ENCODE measurements around the gene UST. TPM values are rescaled to one million over a fixed set of nuclear protein-coding genes. Genes with fewer than 3 reads are reported as not detected.
"Not testable (repeated sequence)": the region's sequence is repeated elsewhere in the genome, so short reads cannot be mapped to it uniquely, and the experiment has no call there.

UST gene
- total RNA-seq, 2 donors from 2014 or later = 1.6 to 3.0 TPM

DNA sequence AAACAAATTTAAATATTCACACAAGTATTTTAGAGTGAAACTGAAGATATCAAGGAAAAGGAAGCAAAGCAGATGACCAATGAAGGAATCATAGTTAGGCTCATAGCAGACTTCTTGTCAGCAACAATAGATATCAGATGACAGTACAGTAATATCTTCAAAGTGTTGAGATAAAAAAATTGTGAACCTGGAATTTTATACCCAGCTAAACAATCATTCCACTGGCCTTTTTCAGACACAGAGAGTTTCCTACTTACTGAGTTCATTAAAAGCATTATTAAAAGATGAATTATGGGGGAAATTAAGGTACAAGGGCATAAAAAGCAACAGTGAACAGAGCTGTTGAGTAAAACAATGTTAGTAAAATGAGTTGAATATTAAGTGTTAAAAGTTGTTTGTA is 254.6 kb downstream of the UST start:
- Mint-ChIP-seq H3K36me3 (peaks cover 12% of the 10 kb centered on the region), H3K4me1 (ENCODE audit: low read depth in 2 of 2) (peaks cover 29 to 30% of the 10 kb centered on the region in 2 donors), H3K27ac (peak overlapping the region in 1 of 2 donors; percentile 39), H3K4me3 (no peak overlapping the region), H3K9me3 (peaks cover 2% of the 10 kb centered on the region), H3K27me3 (no peaks in the 10 kb centered on the region)
- ATAC-seq (no peak), DNase-seq (ENCODE audit: low spot score) (no peak)

DNA sequence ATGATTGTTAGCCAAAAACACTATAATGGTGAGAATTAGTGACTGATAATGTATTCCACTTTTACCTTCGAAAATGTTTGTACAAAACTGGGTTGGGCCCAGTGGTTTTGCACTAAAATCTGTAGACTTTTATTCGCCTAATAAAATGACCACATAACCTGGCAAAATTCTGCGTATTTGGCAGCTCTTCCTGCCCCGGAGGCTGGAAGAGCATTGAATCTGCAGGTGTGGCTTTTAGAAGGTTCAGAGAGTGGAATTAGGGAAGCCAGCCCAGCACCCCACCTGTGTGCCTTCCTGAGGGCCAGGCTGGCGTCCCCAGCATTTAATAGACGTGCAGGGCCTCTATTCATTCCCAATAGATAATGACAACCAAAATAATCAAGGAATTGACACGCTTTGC is 256.7 kb downstream of the UST start:
- peaks cover 21 to 25% of the 10 kb centered on the region in 2 donors for H3K4me1 Mint-ChIP-seq (ENCODE audit: low read depth in 2 of 2)
- H3K36me3 Mint-ChIP-seq = peaks cover 17% of the 10 kb centered on the region
- H3K4me3 Mint-ChIP-seq = no peak overlapping the region
- peaks cover 2% of the 10 kb centered on the region for H3K9me3 Mint-ChIP-seq
- no peaks in the 10 kb centered on the region for H3K27me3 Mint-ChIP-seq
- no peak overlapping the region for H3K27ac Mint-ChIP-seq
- ATAC-seq = no peak
- DNase-seq (ENCODE audit: low spot score) = no peak

DNA sequence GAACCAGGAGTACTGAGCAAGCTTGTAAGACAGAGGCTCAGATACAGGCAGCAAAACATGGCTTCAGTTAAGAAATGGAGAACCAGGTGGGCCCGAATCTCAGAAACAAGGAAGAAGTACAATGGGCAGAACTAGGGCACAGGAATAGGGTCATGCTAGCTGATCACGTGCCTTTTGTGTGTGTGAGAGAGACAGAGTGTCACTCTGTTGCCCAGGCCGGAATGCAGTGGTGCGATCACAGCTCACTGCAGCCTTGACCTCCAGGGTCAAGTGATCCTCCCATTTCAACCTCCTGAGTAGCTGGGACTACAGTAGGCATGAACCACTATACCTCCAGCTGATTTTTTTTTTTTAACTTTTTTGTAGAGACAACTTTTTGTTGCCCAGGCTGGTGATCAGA is 257.8 kb downstream of the UST start:
- peak overlapping the region in 1 of 2 donors; percentile 55 for H3K27ac Mint-ChIP-seq
- ATAC-seq = no peak
- H3K9me3 Mint-ChIP-seq = peaks cover 2% of the 10 kb centered on the region
- peaks cover 15 to 19% of the 10 kb centered on the region in 2 donors for H3K4me1 Mint-ChIP-seq (ENCODE audit: low read depth in 2 of 2)
- peaks cover 17% of the 10 kb centered on the region for H3K36me3 Mint-ChIP-seq
- H3K4me3 Mint-ChIP-seq = no peak overlapping the region
- DNase-seq (ENCODE audit: low spot score) = no peak
- no peaks in the 10 kb centered on the region for H3K27me3 Mint-ChIP-seq

DNA sequence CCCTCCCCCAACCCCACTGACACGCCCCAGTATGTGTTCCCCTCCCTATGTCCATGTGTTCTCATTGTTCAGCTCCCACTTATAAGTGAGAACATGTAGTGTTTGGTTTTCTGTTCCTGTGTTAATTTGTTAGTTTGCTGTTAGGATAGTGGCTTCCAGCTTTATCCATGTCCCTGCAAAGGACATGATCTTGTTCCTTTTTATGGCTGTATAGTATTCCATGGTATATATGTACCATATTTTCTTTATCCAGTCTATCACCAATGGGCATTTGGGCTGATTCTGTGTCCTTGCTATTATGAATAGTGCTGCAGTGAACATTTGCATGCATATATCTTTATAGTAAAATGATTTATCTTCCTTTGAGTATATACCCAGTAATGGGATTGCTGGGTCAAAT is 259.4 kb downstream of the UST start:
- not testable (repeated sequence) for H3K27me3 Mint-ChIP-seq; H3K4me1 Mint-ChIP-seq (ENCODE audit: low read depth in 2 of 2); H3K36me3 Mint-ChIP-seq; H3K9me3 Mint-ChIP-seq; H3K27ac Mint-ChIP-seq; H3K4me3 Mint-ChIP-seq; ATAC-seq; DNase-seq (ENCODE audit: low spot score)

DNA sequence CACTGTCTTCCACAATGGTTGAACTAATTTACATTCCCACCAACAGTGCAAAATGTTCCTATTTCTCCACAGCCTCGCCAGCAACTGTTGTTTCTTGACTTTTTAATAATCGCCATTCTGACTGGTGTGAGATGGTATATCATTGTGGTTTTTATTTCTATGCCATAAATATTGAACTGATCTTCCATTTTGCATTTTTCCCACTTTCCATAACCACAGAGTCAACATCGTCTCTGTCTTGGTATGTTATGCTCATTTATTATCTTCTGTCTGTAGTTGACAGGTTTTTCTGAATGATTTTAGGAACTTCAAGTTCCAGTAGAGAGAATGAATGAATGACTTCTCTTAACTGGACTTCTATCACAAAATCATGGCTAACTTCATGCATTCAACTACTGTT is 259.8 kb downstream of the UST start:
- Mint-ChIP-seq H3K36me3 (peaks cover 5% of the 10 kb centered on the region), H3K9me3 (no peaks in the 10 kb centered on the region), H3K27ac (no peak overlapping the region), H3K27me3 (no peaks in the 10 kb centered on the region), H3K4me1 (ENCODE audit: low read depth in 2 of 2) (peaks cover 0 to 7% of the 10 kb centered on the region in 2 donors), H3K4me3 (no peak overlapping the region)
- no peak for ATAC-seq
- DNase-seq (ENCODE audit: low spot score) = no peak

DNA sequence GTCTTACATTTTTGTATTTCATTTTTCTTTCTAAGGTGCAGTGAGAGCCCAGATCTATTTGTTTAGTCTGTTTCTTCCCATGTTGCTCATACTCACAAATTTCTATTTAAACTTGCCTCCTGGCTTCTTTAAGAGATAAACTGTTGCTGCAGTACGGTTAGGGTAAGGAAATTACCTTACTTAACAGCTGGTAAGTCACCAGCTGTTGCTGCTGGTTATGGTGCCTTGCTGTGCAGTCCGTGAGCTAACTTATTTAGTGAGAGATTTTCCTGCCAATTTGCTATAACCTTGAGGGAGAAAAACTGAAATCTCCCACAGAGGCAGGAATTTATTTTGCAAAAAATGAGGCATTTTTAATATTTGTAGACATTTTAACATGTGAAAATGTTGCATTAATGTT is 261.0 kb downstream of the UST start:
- no peaks in the 10 kb centered on the region for H3K27me3 Mint-ChIP-seq
- no peaks in the 10 kb centered on the region for H3K9me3 Mint-ChIP-seq
- no peak for DNase-seq (ENCODE audit: low spot score)
- H3K4me1 Mint-ChIP-seq (ENCODE audit: low read depth in 2 of 2) = peaks cover 0 to 7% of the 10 kb centered on the region in 2 donors
- no peak for ATAC-seq
- peaks cover 5% of the 10 kb centered on the region for H3K36me3 Mint-ChIP-seq
- no peak overlapping the region for H3K27ac Mint-ChIP-seq
- no peak overlapping the region for H3K4me3 Mint-ChIP-seq

DNA sequence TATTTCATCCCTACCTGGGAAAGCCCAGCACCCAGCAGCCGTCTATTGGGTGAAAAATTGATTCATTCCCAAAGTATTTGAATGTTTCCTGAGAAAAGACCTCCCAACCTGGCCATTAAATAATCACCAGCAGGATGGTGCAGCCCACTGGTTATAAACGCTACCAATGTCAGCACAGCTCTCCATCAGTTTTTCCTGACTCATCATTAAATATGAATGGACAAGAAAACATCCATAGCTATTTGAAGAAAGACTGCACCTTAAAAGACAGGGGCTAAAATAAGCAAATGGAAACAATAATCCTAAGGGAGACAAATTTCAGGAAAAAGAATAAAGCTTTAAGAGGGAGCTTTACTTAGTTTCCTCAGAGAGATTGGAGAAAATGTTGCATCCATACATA is 261.9 kb downstream of the UST start:
- ATAC-seq (no peak), DNase-seq (ENCODE audit: low spot score) (no peak)
- no peaks in the 10 kb centered on the region for H3K9me3 Mint-ChIP-seq
- H3K27ac Mint-ChIP-seq = no peak overlapping the region
- no peak overlapping the region for H3K4me3 Mint-ChIP-seq
- peaks cover 0 to 8% of the 10 kb centered on the region in 2 donors for H3K4me1 Mint-ChIP-seq (ENCODE audit: low read depth in 2 of 2)
- H3K36me3 Mint-ChIP-seq = peaks cover 5% of the 10 kb centered on the region
- H3K27me3 Mint-ChIP-seq = no peaks in the 10 kb centered on the region

DNA sequence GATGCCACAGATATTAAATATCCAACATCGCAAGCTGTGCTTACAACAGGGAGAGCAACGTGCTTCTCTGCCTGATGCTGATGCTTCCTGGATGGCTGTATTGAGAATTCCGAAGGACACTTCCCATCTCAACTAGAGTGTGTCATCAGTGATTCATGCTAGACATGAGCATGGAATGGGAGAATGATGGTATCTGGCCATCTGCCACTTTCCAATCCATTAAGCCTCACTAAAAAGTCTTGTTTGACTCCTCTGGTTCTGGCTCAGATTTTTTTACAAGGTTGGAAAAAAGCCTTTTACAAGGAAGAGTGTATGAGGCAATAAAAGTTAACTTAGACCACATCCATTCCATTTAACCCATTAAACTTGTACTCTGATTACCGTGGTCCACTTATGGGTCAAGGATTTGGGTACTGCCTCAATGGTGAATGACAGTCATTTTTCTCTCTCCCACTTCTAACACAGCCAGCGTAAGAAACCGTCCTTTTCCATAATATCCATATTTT is 265.3 kb downstream of the UST start:
- Mint-ChIP-seq H3K27ac (no peak overlapping the region), H3K4me3 (no peak overlapping the region), H3K4me1 (ENCODE audit: low read depth in 2 of 2) (peaks cover 0 to 18% of the 10 kb centered on the region in 2 donors), H3K36me3 (no peaks in the 10 kb centered on the region), H3K27me3 (no peaks in the 10 kb centered on the region), H3K9me3 (no peaks in the 10 kb centered on the region)
- no peak for DNase-seq (ENCODE audit: low spot score)
- ATAC-seq = no peak

DNA sequence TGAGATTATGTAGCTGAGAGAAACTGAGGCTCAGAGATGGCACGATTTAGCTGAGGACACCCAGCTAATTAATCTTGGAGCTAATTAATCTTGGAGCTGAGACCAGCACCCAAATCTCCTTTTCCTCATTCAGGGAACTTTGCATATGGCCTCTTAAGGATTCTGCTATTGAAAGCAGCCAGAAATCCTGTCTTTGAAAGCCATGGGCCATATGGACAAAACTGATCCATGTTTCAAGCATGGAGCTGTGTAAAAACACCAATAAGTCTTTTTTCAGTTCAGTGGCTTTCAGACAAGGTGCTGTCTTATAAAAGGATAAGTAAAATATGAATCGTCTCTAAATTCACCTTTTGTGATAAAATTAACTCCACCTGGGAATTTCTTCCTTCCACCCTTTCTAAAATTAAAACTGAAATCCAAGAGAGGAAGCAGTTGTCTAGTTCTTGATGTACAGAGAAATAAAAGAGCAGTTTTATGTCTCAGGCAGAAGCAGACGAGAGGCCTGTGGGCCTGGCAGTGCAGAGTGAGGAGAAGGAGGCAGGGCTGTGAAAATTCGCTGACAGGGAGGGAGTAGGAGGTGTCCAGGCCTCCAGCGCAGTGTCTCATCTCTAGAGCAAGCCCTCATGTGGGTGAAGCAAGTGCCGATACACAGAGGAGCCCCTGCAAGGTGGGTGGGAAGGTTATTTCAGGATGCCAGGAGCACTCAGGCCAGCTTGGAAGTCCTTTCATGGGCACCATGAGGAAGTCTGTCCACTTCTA is 266.9 kb downstream of the UST start:
- peak overlapping the region in 1 of 2 donors; percentile 66 for H3K27ac Mint-ChIP-seq
- no peaks in the 10 kb centered on the region for H3K27me3 Mint-ChIP-seq
- DNase-seq (ENCODE audit: low spot score) = no peak
- peak in 1 of 2 donors; percentile 87 for ATAC-seq
- peaks cover 0 to 18% of the 10 kb centered on the region in 2 donors for H3K4me1 Mint-ChIP-seq (ENCODE audit: low read depth in 2 of 2)
- no peaks in the 10 kb centered on the region for H3K9me3 Mint-ChIP-seq
- no peaks in the 10 kb centered on the region for H3K36me3 Mint-ChIP-seq
- H3K4me3 Mint-ChIP-seq = no peak overlapping the region

DNA sequence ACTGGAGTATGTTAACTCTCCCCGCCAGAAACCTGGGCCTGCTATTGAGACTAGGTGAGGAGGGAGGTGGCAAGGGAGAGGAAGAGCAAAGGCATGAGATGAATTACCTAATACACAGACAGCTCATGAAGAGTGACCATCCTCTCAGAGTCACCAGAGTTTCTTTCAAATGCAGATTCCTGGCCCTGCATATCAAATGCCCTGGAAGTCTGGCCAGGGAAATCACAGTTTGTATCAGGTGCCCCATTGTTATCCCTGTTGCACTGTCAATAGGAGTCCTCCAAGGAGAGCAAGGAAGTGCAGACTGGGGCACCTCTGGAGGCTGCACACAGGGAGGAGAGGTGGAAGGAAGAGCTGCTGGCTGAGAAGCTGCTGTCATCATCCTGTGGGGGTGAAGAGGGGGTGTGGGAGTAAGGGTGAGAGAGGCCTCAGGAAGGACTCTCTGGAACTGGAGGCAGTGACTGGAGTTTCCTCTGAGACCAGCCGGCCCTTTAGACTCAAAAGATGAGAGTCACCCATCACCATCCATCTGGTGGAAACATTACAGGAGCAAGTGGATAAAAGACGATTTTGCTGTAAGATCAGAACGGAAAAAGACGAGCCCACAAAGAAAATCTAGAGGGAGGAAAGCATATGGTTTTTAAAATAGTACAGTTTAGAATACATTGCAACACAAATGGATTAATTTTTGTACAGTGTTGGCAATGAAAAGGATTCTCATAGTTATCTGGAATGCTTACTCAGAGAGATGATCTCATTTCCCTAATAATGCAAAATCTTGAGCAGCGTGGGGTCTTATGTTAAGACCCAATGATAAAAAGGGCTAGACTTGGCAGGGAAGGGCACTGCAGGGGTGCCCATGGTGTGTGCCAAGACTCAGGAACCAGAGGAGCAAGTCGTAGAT is 268.1 kb downstream of the UST start:
- peaks cover 0 to 18% of the 10 kb centered on the region in 2 donors for H3K4me1 Mint-ChIP-seq (ENCODE audit: low read depth in 2 of 2)
- H3K9me3 Mint-ChIP-seq = no peaks in the 10 kb centered on the region
- no peaks in the 10 kb centered on the region for H3K36me3 Mint-ChIP-seq
- ATAC-seq (no peak), DNase-seq (ENCODE audit: low spot score) (no peak)
- H3K4me3 Mint-ChIP-seq = no peak overlapping the region
- no peaks in the 10 kb centered on the region for H3K27me3 Mint-ChIP-seq
- H3K27ac Mint-ChIP-seq = peak overlapping the region in 1 of 2 donors; percentile 66

DNA sequence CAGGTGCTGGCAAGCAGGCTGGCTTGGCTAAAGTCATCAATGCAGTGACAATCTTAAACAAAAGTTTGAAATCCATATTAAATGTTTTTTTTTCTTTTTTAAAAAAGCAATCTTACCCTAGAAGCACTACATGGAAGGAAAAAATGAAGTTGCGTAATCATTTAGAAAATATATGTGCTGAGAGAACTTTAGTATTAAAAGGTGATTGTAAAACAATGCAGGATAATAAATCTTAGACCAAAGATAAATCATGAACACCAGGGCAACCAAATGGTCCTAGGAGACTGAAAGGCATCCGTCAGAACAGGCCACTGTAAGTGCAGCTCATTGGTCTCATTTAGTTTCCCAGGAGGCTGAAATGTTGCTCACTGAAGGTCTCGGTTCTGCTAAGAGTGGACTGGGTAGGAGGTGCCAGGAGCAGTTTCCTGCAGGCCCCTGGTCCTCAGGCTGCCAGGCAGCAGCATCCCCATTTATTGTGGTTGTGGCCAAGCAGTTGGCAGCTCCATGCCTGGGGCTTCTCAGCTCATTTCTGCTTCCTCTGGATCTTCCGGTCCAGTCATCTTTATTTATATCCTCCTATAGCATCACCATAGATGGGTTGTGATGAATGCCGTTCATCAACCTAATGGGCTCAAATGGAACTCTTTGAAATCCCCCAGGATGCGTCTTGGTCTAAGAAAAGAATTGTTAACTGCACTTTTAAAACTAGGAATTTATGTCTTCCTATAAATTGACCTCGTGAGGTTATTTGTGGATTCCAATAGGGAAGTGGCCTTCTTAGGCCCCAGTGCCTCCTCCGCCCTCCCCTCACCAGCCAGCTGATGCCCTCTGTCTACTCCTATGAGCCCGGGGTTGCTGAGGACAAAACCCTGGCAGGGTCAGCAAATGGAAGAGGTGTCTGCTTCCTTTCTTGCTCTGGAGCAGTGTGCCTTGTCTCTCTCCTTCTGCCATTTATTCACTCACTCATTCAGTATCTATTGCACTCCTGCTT is 269.0 kb downstream of the UST start:
- ATAC-seq = no peak
- no peaks in the 10 kb centered on the region for H3K27me3 Mint-ChIP-seq
- DNase-seq (ENCODE audit: low spot score) = no peak
- no peaks in the 10 kb centered on the region for H3K36me3 Mint-ChIP-seq
- H3K4me1 Mint-ChIP-seq (ENCODE audit: low read depth in 2 of 2) = peaks cover 0 to 18% of the 10 kb centered on the region in 2 donors
- H3K4me3 Mint-ChIP-seq = no peak overlapping the region
- H3K27ac Mint-ChIP-seq = peak overlapping the region in 1 of 2 donors; percentile 66
- H3K9me3 Mint-ChIP-seq = no peaks in the 10 kb centered on the region

DNA sequence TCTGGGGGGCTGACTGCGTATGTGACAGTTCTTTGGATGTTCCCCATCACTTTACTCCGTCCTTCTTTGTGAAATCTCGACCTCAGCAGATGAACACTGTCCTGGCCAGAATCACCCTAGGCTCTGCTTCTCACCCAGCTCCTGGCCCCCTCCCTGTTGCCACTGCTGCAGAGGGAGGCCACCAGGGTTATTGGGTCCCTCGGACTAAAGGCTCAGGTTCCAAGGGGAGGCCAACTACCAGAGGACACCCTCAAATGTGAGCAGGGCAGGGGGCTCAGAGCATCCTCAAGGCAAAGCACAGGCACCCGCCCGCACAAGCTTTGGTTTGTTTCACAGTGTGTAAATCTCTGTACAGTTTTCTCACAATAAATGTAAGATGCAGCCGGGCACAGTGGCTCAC is 269.9 kb downstream of the UST start:
- Mint-ChIP-seq H3K4me3 (no peak overlapping the region), H3K4me1 (ENCODE audit: low read depth in 2 of 2) (peaks cover 0 to 18% of the 10 kb centered on the region in 2 donors), H3K36me3 (no peaks in the 10 kb centered on the region), H3K27ac (no peak overlapping the region), H3K9me3 (no peaks in the 10 kb centered on the region), H3K27me3 (no peaks in the 10 kb centered on the region)
- ATAC-seq = no peak
- DNase-seq (ENCODE audit: low spot score) = no peak

DNA sequence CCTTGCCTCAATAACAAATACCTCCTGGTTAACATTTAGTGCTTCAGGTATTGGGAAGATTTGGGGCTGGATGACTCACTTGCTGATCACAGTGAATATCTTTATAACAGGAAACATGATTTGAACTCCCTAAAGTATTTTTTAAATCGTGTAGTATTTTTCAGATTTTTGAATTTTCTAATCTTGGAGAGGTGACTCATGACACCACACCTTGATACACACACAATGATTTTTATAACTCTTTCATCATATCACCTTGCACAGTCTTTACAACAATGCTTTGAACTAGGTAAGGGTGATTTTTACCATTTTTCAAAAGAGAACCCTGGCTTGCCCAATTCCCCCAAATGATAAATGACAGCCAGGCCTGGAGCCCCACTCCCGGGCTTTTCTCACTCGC is 273.5 kb downstream of the UST start:
- Mint-ChIP-seq H3K4me3 (no peak overlapping the region), H3K4me1 (ENCODE audit: low read depth in 2 of 2) (peaks cover 0 to 2% of the 10 kb centered on the region in 2 donors), H3K9me3 (no peaks in the 10 kb centered on the region), H3K27ac (peak overlapping the region in 1 of 2 donors; percentile 56), H3K27me3 (no peaks in the 10 kb centered on the region), H3K36me3 (no peaks in the 10 kb centered on the region)
- ATAC-seq (no peak), DNase-seq (ENCODE audit: low spot score) (no peak)

Data from natural killer cell treated with Interleukin-12 subunit alpha and Interleukin-12 subunit beta and Interleukin-15 and Interleukin-18, amount 100 ng/mL, for 72 hours (primary cell).